HepG2 (cell line): ENCODE data around the gene CDC42EP5. TPM values are rescaled to one million over a fixed set of nuclear protein-coding genes. Genes with fewer than 3 reads are reported as not detected.

ENCODE experiments used
- ADNP ChIP-seq: sonication (generic); formaldehyde crosslinking; IDR thresholded peaks from 2 replicates; pipeline ENCODE4 v1.4.0; 2020; ENCODE audit warnings: missing genetic modification reagents
- ATAD3A ChIP-seq: sonication (generic); formaldehyde crosslinking; IDR thresholded peaks from 2 replicates; pipeline ENCODE4 v1.4.0; 2020; ENCODE audit warnings: missing genetic modification reagents
- ATM ChIP-seq: fragments of 450-650 bp; IDR thresholded peaks from 2 replicates; pipeline ENCODE4 v1.7.1; 2017; ENCODE audit warnings: mild to moderate bottlenecking, borderline replicate concordance
- CSRNP1 ChIP-seq: sonication (generic); formaldehyde crosslinking; IDR thresholded peaks from 2 replicates; pipeline ENCODE4 v1.8.1; 2023; ENCODE audit warnings: mild to moderate bottlenecking, missing genetic modification reagents
- HOXA9 ChIP-seq: sonication (generic); formaldehyde crosslinking; IDR thresholded peaks from 2 replicates; pipeline ENCODE4 v1.8.1; 2022; ENCODE audit warnings: missing genetic modification reagents, mild to moderate bottlenecking, moderate library complexity, borderline replicate concordance
- NFYB ChIP-seq: sonication (generic); formaldehyde crosslinking; IDR thresholded peaks from 2 replicates; pipeline ENCODE4 v1.4.0; 2020; ENCODE audit warnings: missing genetic modification reagents
- POLR2AphosphoS5 ChIP-seq: IDR thresholded peaks from 2 replicates; pipeline ENCODE4 v1.6.1; 2012; ENCODE audit warnings: low read depth, low read length
- SMAD1 ChIP-seq: sonication (generic); formaldehyde crosslinking; IDR thresholded peaks from 2 replicates; pipeline ENCODE4 v1.4.0; 2020; ENCODE audit warnings: missing genetic modification reagents, low read depth, mild to moderate bottlenecking, borderline replicate concordance
- SNAI1 ChIP-seq: sonication (generic); formaldehyde crosslinking; IDR thresholded peaks from 2 replicates; pipeline ENCODE4 v1.5.0; 2020; ENCODE audit warnings: mild to moderate bottlenecking, missing genetic modification reagents, borderline replicate concordance
- TARDBP ChIP-seq: sonication (generic); formaldehyde crosslinking; IDR thresholded peaks from 2 replicates; pipeline ENCODE4 v1.8.0; 2022; ENCODE audit warnings: mild to moderate bottlenecking, missing genetic modification reagents
- ZBTB49 ChIP-seq: sonication (generic); formaldehyde crosslinking; IDR thresholded peaks from 2 replicates; pipeline ENCODE4 v1.4.0; 2020; ENCODE audit warnings: missing genetic modification reagents, borderline replicate concordance
- ZC3H4 ChIP-seq: sonication (generic); formaldehyde crosslinking; IDR thresholded peaks from 2 replicates; pipeline ENCODE4 v1.4.0; 2020; ENCODE audit warnings: missing genetic modification reagents, borderline replicate concordance
- ZFP36 ChIP-seq: fragments of 150-350 bp; IDR thresholded peaks from 2 replicates; pipeline ENCODE4 v1.6.1; 2018; ENCODE audit warnings: borderline replicate concordance, low read length, low read depth; ENCODE audit not compliant: partially characterized antibody
- ZFP36L1 ChIP-seq: sonication (generic); formaldehyde crosslinking; IDR thresholded peaks from 2 replicates; pipeline ENCODE4 v1.8.0; 2022; ENCODE audit warnings: mild to moderate bottlenecking, missing genetic modification reagents, moderate library complexity
- ZNF253 ChIP-seq: sonication (generic); formaldehyde crosslinking; IDR thresholded peaks from 2 replicates; pipeline ENCODE4 v1.8.0; 2022; ENCODE audit warnings: mild to moderate bottlenecking, missing genetic modification reagents, borderline replicate concordance
- ZNF280D ChIP-seq: sonication (generic); formaldehyde crosslinking; IDR thresholded peaks from 2 replicates; pipeline ENCODE4 v1.5.1; 2020; ENCODE audit warnings: mild to moderate bottlenecking, missing genetic modification reagents
- ZXDC ChIP-seq: sonication (generic); formaldehyde crosslinking; IDR thresholded peaks from 2 replicates; pipeline ENCODE4 v1.5.0; 2020; ENCODE audit warnings: mild to moderate bottlenecking, missing genetic modification reagents
- polyA plus RNA-seq, 8 experiments: library from polyadenylated mRNA; depleted of rRNA in 3 of 8; stranded (reverse) in 7 of 8; unstranded in 1 of 8; fragments of >200 nt; fragmentation: Illumina TruSeq in 4 of 8; extraction: Trizol in 4 of 8; gene quantifications; 2 replicates each; pipeline versions ENCODE4 v1.2.1 to v1.2.3, GENCODE V29; 2011 to 2016; ENCODE audit warnings: low read depth in 4 of 8, missing spikeins in 1 of 8, mixed read lengths in 1 of 8; ENCODE audit not compliant: insufficient read depth in 1 of 8
- total RNA-seq, 5 experiments: library from RNA; depleted of rRNA; stranded (reverse); fragments of >200 nt; fragmentation: Illumina TruSeq; extraction: Trizol; gene quantifications; 2 replicates each; pipeline ENCODE4 v1.2.3, GENCODE V29; 2016; ENCODE audit warnings: low read depth in 1 of 5
- TF ChIP-seq, protein P1 (sequence below): sonication (generic); formaldehyde crosslinking; IDR thresholded peaks from 2 replicates; pipeline ENCODE4 v1.4.0; 2020; ENCODE audit warnings: mild to moderate bottlenecking, missing genetic modification reagents

The CDC42EP5 gene
- total and polyA plus RNA-seq, 2 of the 13 experiments (the other 11 are each of a cell fraction or from before 2014, with no cell fraction given) = 0.41 to 1.6 TPM

- TF ChIP-seq SMAD1 (CRISPR knock-in tag) (no peak; the same call in 1 of the 2 replicates), POLR2AphosphoS5 (peak; percentile 75), ADNP (CRISPR knock-in tag) (no peak), ZNF253 (no peak), ZXDC (CRISPR knock-in tag) (no peak), ZFP36L1 (CRISPR knock-in tag) (0 out of 2 replicates have a peak, but pooled peaks have one; percentile 21), TARDBP (CRISPR knock-in tag) (0 out of 2 replicates have a peak, but pooled peaks have one; percentile 26), ZBTB49 (no peak), ATAD3A (CRISPR knock-in tag) (no peak), ZC3H4 (CRISPR knock-in tag) (no peak), HOXA9 (CRISPR knock-in tag) (no peak), ZNF280D (peak; percentile 41; the same call in 1 of the 2 replicates), ATM (no peak), SNAI1 (CRISPR knock-in tag) (no peak), ZFP36 (no peak), CSRNP1 (peak; percentile 36; the same call in 1 of the 2 replicates), NFYB (0 out of 2 replicates have a peak, but pooled peaks have one; percentile 30)
- TF ChIP-seq, protein P1, sequence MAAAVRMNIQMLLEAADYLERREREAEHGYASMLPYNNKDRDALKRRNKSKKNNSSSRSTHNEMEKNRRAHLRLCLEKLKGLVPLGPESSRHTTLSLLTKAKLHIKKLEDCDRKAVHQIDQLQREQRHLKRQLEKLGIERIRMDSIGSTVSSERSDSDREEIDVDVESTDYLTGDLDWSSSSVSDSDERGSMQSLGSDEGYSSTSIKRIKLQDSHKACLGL (CRISPR knock-in tag) = no peak
Measured at GRCh38 chr19:54464630-54465425, 8.3 kb downstream of the CDC42EP5 start (continued).
